ENCODE measurements around the gene TTL. TPM values are rescaled to one million over a fixed set of nuclear protein-coding genes. Genes with fewer than 3 reads are reported as not detected.

TTL gene
- polyA plus RNA-seq, 1 donor from 2014 or later = 53.8 TPM

DNA sequence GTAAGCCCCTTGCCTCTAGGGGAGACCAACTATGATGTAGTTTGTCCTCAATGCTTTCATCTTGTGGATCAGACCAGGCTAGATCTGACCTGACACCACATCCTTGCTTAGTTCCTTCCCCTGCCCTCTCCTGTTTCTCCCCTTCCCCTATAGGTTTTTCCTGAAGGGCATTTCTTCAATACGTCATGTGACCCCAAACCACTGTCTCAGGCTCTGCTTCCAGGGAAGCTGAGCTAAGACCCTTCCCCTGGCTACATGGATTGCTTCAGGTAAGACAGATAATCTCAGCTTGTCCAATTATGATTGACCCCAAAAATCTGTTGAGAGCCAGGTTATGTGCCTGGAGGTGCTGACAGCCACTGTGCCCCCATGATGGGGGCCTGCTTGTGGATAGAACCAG, 22.6 kb upstream of the TTL start:
- Histone ChIP-seq H3K9ac (ENCODE audit: low read length) (no peak overlapping the region), H2AFZ (ENCODE audit: low read depth, low read length) (no peak overlapping the region), H3K27ac (ENCODE audit: low read length) (no peak overlapping the region), H4K20me1 (ENCODE audit: insufficient read depth) (no peaks in the 10 kb centered on the region), H3K4me3 (ENCODE audit: low read length) (no peak overlapping the region), H3K79me2 (replicated peaks; ENCODE audit: insufficient read depth, low read length) (no peaks in the 10 kb centered on the region), H3F3A (ENCODE audit: insufficient read depth, low read length, poor library complexity, severe bottlenecking) (no peaks in the 10 kb centered on the region), H3K9me2 (ENCODE audit: insufficient read depth, low read length) (no peaks in the 10 kb centered on the region), H3K4me2 (ENCODE audit: low read length) (no peak overlapping the region), H3K36me3 (ENCODE audit: insufficient read depth, low read length) (no peaks in the 10 kb centered on the region), H3K9me3 (ENCODE audit: low read length) (no peaks in the 10 kb centered on the region), H3K27me3 (ENCODE audit: insufficient read depth, low read depth, low read length) (no peaks in the 10 kb centered on the region)
- TF ChIP-seq TAF1 (IDR thresholded peaks at IDR 0.05; ENCODE audit: low read depth) (no peak), EZH2 (IDR thresholded peaks at IDR 0.05; ENCODE audit: borderline replicate concordance, insufficient read depth, low read length, poor library complexity, severe bottlenecking) (no peak), EP300 (conservative IDR thresholded peaks at IDR 0.05; ENCODE audit: poor library complexity, severe bottlenecking) (no peak)

DNA sequence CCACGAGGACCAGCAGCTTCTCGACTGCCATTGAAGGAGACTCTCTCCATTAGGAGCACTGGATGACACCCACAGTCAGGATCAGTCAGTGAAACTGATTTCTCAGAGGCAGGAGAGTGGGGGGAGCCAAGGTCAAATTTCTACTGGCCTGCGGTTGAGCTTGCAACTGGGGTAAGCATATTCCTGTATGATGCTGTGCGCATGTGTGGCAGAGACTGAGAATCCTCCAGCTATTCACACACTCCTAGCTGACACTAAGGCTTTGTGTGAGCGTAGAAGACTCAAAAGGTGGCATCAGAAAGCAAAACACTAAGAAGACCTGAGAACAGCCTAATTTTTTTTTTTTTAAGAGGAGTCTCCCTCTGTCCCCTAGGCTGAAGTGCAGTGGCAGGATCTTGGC, 19.8 kb upstream of the TTL start:
- Histone ChIP-seq H3K36me3 (ENCODE audit: insufficient read depth, low read length) (no peaks in the 10 kb centered on the region), H3K4me2 (ENCODE audit: low read length) (no peak overlapping the region), H3K9ac (ENCODE audit: low read length) (no peak overlapping the region), H3F3A (ENCODE audit: insufficient read depth, low read length, poor library complexity, severe bottlenecking) (no peaks in the 10 kb centered on the region), H3K9me3 (ENCODE audit: low read length) (no peaks in the 10 kb centered on the region), H2AFZ (ENCODE audit: low read depth, low read length) (no peak overlapping the region), H3K9me2 (ENCODE audit: insufficient read depth, low read length) (no peaks in the 10 kb centered on the region), H4K20me1 (ENCODE audit: insufficient read depth) (no peaks in the 10 kb centered on the region), H3K27me3 (ENCODE audit: insufficient read depth, low read depth, low read length) (no peaks in the 10 kb centered on the region), H3K27ac (ENCODE audit: low read length) (no peak overlapping the region), H3K79me2 (replicated peaks; ENCODE audit: insufficient read depth, low read length) (no peaks in the 10 kb centered on the region), H3K4me3 (ENCODE audit: low read length) (no peak overlapping the region)
- no peak for TF ChIP-seq TAF1 (IDR thresholded peaks at IDR 0.05; ENCODE audit: low read depth)
- TF ChIP-seq, protein P1, sequence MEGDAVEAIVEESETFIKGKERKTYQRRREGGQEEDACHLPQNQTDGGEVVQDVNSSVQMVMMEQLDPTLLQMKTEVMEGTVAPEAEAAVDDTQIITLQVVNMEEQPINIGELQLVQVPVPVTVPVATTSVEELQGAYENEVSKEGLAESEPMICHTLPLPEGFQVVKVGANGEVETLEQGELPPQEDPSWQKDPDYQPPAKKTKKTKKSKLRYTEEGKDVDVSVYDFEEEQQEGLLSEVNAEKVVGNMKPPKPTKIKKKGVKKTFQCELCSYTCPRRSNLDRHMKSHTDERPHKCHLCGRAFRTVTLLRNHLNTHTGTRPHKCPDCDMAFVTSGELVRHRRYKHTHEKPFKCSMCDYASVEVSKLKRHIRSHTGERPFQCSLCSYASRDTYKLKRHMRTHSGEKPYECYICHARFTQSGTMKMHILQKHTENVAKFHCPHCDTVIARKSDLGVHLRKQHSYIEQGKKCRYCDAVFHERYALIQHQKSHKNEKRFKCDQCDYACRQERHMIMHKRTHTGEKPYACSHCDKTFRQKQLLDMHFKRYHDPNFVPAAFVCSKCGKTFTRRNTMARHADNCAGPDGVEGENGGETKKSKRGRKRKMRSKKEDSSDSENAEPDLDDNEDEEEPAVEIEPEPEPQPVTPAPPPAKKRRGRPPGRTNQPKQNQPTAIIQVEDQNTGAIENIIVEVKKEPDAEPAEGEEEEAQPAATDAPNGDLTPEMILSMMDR (IDR thresholded peaks at IDR 0.05; ENCODE audit: poor library complexity, severe bottlenecking) = no peak
- no peak for TF ChIP-seq SMC3 (conservative IDR thresholded peaks at IDR 0.05; ENCODE audit: poor library complexity)
- no peak for TF ChIP-seq MXI1 (conservative IDR thresholded peaks at IDR 0.05; ENCODE audit: poor library complexity, severe bottlenecking)
- TF ChIP-seq EP300 (conservative IDR thresholded peaks at IDR 0.05; ENCODE audit: poor library complexity, severe bottlenecking) = no peak
- TF ChIP-seq EZH2 (IDR thresholded peaks at IDR 0.05; ENCODE audit: borderline replicate concordance, insufficient read depth, low read length, poor library complexity, severe bottlenecking) = no peak
- TF ChIP-seq, protein P2, sequence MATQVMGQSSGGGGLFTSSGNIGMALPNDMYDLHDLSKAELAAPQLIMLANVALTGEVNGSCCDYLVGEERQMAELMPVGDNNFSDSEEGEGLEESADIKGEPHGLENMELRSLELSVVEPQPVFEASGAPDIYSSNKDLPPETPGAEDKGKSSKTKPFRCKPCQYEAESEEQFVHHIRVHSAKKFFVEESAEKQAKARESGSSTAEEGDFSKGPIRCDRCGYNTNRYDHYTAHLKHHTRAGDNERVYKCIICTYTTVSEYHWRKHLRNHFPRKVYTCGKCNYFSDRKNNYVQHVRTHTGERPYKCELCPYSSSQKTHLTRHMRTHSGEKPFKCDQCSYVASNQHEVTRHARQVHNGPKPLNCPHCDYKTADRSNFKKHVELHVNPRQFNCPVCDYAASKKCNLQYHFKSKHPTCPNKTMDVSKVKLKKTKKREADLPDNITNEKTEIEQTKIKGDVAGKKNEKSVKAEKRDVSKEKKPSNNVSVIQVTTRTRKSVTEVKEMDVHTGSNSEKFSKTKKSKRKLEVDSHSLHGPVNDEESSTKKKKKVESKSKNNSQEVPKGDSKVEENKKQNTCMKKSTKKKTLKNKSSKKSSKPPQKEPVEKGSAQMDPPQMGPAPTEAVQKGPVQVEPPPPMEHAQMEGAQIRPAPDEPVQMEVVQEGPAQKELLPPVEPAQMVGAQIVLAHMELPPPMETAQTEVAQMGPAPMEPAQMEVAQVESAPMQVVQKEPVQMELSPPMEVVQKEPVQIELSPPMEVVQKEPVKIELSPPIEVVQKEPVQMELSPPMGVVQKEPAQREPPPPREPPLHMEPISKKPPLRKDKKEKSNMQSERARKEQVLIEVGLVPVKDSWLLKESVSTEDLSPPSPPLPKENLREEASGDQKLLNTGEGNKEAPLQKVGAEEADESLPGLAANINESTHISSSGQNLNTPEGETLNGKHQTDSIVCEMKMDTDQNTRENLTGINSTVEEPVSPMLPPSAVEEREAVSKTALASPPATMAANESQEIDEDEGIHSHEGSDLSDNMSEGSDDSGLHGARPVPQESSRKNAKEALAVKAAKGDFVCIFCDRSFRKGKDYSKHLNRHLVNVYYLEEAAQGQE (IDR thresholded peaks at IDR 0.05; ENCODE audit: borderline replicate concordance) = no peak
- TF ChIP-seq POLR2AphosphoS5 (IDR thresholded peaks at IDR 0.05) = no peak
- TF ChIP-seq RAD21 (conservative IDR thresholded peaks at IDR 0.05) = no peak

DNA sequence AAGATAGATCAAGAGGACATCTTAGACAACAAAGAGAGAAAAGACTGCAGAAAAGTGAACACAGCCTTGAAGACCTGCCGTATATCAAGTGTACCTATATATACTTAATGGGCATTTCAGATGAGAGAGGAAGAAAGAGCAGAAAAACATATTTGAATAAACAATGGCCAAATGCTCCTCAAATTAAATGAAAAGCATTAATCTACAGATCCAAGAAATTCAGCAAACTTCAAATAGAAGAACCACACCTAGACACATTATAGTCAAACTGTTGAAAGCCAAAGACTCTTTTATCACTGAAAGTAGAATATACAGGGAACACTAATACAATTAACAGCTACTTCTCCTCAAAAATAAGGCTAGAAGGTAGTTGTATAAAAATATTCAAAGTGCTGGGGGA, 18.7 kb upstream of the TTL start:
- Histone ChIP-seq H4K20me1 (ENCODE audit: insufficient read depth) (no peaks in the 10 kb centered on the region), H3K9me2 (ENCODE audit: insufficient read depth, low read length) (no peaks in the 10 kb centered on the region), H2AFZ (ENCODE audit: low read depth, low read length) (no peak overlapping the region), H3K4me3 (ENCODE audit: low read length) (no peak overlapping the region), H3K36me3 (ENCODE audit: insufficient read depth, low read length) (no peaks in the 10 kb centered on the region), H3K27ac (ENCODE audit: low read length) (no peak overlapping the region), H3K9ac (ENCODE audit: low read length) (no peak overlapping the region), H3F3A (ENCODE audit: insufficient read depth, low read length, poor library complexity, severe bottlenecking) (no peaks in the 10 kb centered on the region), H3K9me3 (ENCODE audit: low read length) (no peaks in the 10 kb centered on the region), H3K4me2 (ENCODE audit: low read length) (no peak overlapping the region), H3K27me3 (ENCODE audit: insufficient read depth, low read depth, low read length) (no peaks in the 10 kb centered on the region), H3K79me2 (replicated peaks; ENCODE audit: insufficient read depth, low read length) (no peaks in the 10 kb centered on the region)
- TF ChIP-seq SMC3 (conservative IDR thresholded peaks at IDR 0.05; ENCODE audit: poor library complexity) (no peak), RAD21 (conservative IDR thresholded peaks at IDR 0.05) (no peak), EP300 (conservative IDR thresholded peaks at IDR 0.05; ENCODE audit: poor library complexity, severe bottlenecking) (no peak)

All from neural cell (in vitro differentiated cells).